RWPE1 (cell line): Measurements from ENCODE around the gene B4GALT7.

Source experiments
- CTCF ChIA-PET: fragments of 350-600 bp; sonication (Branson Sonifier 250); formaldehyde crosslinking; extraction: SDS; loops from one replicate; lab custom pipeline; 2021; lab: Yijun Ruan, JAX
- POLR2A ChIA-PET: fragments of 400-600 bp; formaldehyde crosslinking; extraction: SDS; loops from one replicate; lab custom pipeline; 2020; ENCODE audit warnings: antibody characterized with exemption; ENCODE audit not compliant: low non-redundant PET; lab: Yijun Ruan, JAX
- DNase-seq: peaks from one replicate; pipeline ENCODE4 v3.0.0; 2012; ENCODE audit warnings: low spot score
- H3K27ac ChIP-seq: fragments of 450-650 bp; 2 replicates; pipeline ENCODE4 v1.5.1; 2017
- CTCF ChIP-seq: fragments of 450-650 bp; conservative IDR thresholded peaks from 2 replicates; pipeline ENCODE4 v1.5.1; 2017; ENCODE audit warnings: low read depth, mild to moderate bottlenecking

The B4GALT7 gene

GRCh38 chr5:177575488-177575887 lies 24.4 kb upstream of the B4GALT7 start:
- ChIA-PET POLR2A (no interaction called here), CTCF (interaction anchor here (0.7 kb wide), 1 partner anchor 38 kb away, joined by 4 read pairs; no protein-coding TSS in a partner anchor)
- TF ChIP-seq CTCF = no peak
- H3K27ac ChIP-seq = no peak overlapping the region
- DNase-seq = no peak

- no peak overlapping the region for H3K27ac ChIP-seq
- TF ChIP-seq CTCF = no peak
- DNase-seq = no peak
- ChIA-PET CTCF (no interaction called here), POLR2A (no interaction called here)
Observed at GRCh38 chr5:177576169-177576568, 23.8 kb upstream of the B4GALT7 start.

- no peak for DNase-seq
- no peak for TF ChIP-seq CTCF
- ChIA-PET CTCF (no interaction called here), POLR2A (no interaction called here)
- H3K27ac ChIP-seq = no peak overlapping the region
Observed at GRCh38 chr5:177578316-177578715, 21.6 kb upstream of the B4GALT7 start.

GRCh38 chr5:177588413-177588909 lies 11.5 kb upstream of the B4GALT7 start:
- ChIA-PET POLR2A (interaction anchor here (0.6 kb wide), 1 partner anchor 15 kb away, joined by 11 read pairs; no protein-coding TSS in a partner anchor), CTCF (interaction anchor here (0.6 kb wide), 1 partner anchor 44 kb away, joined by 5 read pairs; no protein-coding TSS in a partner anchor)
- H3K27ac ChIP-seq = no peak overlapping the region
- TF ChIP-seq CTCF = no peak
- no peak for DNase-seq

GRCh38 chr5:177590406-177590805 lies 9.5 kb upstream of the B4GALT7 start:
- DNase-seq = no peak
- no peak overlapping the region for H3K27ac ChIP-seq
- POLR2A ChIA-PET = no interaction called here
- CTCF ChIA-PET = no interaction called here
- no peak for TF ChIP-seq CTCF

GRCh38 chr5:177591690-177592009 lies 8.3 kb upstream of the B4GALT7 start:
- POLR2A ChIA-PET = interaction anchor here (1.0 kb wide), 1 partner anchor 38 kb away, joined by 3 read pairs; no protein-coding TSS in a partner anchor
- no peak overlapping the region for H3K27ac ChIP-seq

More at GRCh38 chr5:177591690-177592009, 8.3 kb upstream of the B4GALT7 start:
- CTCF ChIA-PET = interaction anchor here (0.6 to 1.2 kb wide), 2 partner anchors 16 to 591 kb away, joined by 3 to 5 read pairs; no protein-coding TSS in a partner anchor
- DNase-seq = no peak
- no peak for TF ChIP-seq CTCF
